Measurements from ENCODE around the gene VPS11. TPM values are rescaled to one million over a fixed set of nuclear protein-coding genes. Genes with fewer than 3 reads are reported as not detected.
A peak's percentile ranks its signal among the peaks of the same experiment; 100 is the strongest.

VPS11 gene
- total RNA-seq, 1 donor from 2014 or later, result 30.7 TPM

- Histone ChIP-seq H3K27me3 (ENCODE audit: control insufficient read depth, insufficient read depth, low read length) (no peaks in the 10 kb centered on the region), H3K36me3 (ENCODE audit: control insufficient read depth, insufficient read depth, low read length) (no peaks in the 10 kb centered on the region), H3K4me3 (ENCODE audit: low read depth, low read length) (peak within 1 kb of the TSS; percentile 91)
- DNase-seq (ENCODE audit: low read depth), result peak; percentile 54
- no peak for TF ChIP-seq CTCF (IDR thresholded peaks at IDR 0.05; ENCODE audit: insufficient read depth, low read length, poor library complexity, severe bottlenecking)
These were observed 39.2 kb downstream of the VPS11 start, which contains the start of gene C2CD2L for GRCh38 chr11:119106564-119107537. C2CD2L (plus strand) TSS chr11:119107344; CDS start chr11:119107742, 398 bp downstream.

GRCh38 chr11:119107538-119108145 lies 40.0 kb downstream of the VPS11 start:
- no peaks in the 10 kb centered on the region for H3K27me3 ChIP-seq (ENCODE audit: control insufficient read depth, insufficient read depth, low read length)
- no peaks in the 10 kb centered on the region for H3K36me3 ChIP-seq (ENCODE audit: control insufficient read depth, insufficient read depth, low read length)
- TF ChIP-seq CTCF (IDR thresholded peaks at IDR 0.05; ENCODE audit: insufficient read depth, low read length, poor library complexity, severe bottlenecking), result no peak
- H3K4me3 ChIP-seq (ENCODE audit: low read depth, low read length), result peak overlapping the region; percentile 91
- DNase-seq (ENCODE audit: low read depth), result no peak

GRCh38 chr11:119108146-119108856 lies 40.7 kb downstream of the VPS11 start:
- peak overlapping the region; percentile 91 for H3K4me3 ChIP-seq (ENCODE audit: low read depth, low read length)
- DNase-seq (ENCODE audit: low read depth), result no peak
- TF ChIP-seq CTCF (IDR thresholded peaks at IDR 0.05; ENCODE audit: insufficient read depth, low read length, poor library complexity, severe bottlenecking), result no peak
- no peaks in the 10 kb centered on the region for H3K36me3 ChIP-seq (ENCODE audit: control insufficient read depth, insufficient read depth, low read length)
- H3K27me3 ChIP-seq (ENCODE audit: control insufficient read depth, insufficient read depth, low read length), result no peaks in the 10 kb centered on the region

GRCh38 chr11:119108857-119109221 lies 41.2 kb downstream of the VPS11 start:
- Histone ChIP-seq H3K27me3 (ENCODE audit: control insufficient read depth, insufficient read depth, low read length) (no peaks in the 10 kb centered on the region), H3K4me3 (ENCODE audit: low read depth, low read length) (no peak overlapping the region), H3K36me3 (ENCODE audit: control insufficient read depth, insufficient read depth, low read length) (no peaks in the 10 kb centered on the region)
- DNase-seq (ENCODE audit: low read depth), result no peak
- no peak for TF ChIP-seq CTCF (IDR thresholded peaks at IDR 0.05; ENCODE audit: insufficient read depth, low read length, poor library complexity, severe bottlenecking)

GRCh38 chr11:119109843-119110242 lies 42.2 kb downstream of the VPS11 start:
- Histone ChIP-seq H3K36me3 (ENCODE audit: control insufficient read depth, insufficient read depth, low read length) (no peaks in the 10 kb centered on the region), H3K27me3 (ENCODE audit: control insufficient read depth, insufficient read depth, low read length) (no peaks in the 10 kb centered on the region), H3K4me3 (ENCODE audit: low read depth, low read length) (no peak overlapping the region)
- no peak for DNase-seq (ENCODE audit: low read depth)
- TF ChIP-seq CTCF (IDR thresholded peaks at IDR 0.05; ENCODE audit: insufficient read depth, low read length, poor library complexity, severe bottlenecking), result no peak
